Astrocyte of the spinal cord (primary cell): Measurements from ENCODE around the gene PSMA2.

Source experiments
- DNase-seq: peaks from one replicate; pipeline ENCODE4 v3.0.0; 2011; ENCODE audit warnings: low read depth, low spot score
- H3K4me3 ChIP-seq: 2 replicates; pipeline ENCODE4 v1.5.1; 2011; ENCODE audit warnings: low read depth, mild to moderate bottlenecking, low read length, moderate library complexity
- CTCF ChIP-seq: IDR thresholded peaks from 2 replicates; pipeline ENCODE4 v1.5.1; 2012; ENCODE audit warnings: low read depth, mild to moderate bottlenecking, low read length, inconsistent platforms
- in situ Hi-C: cut with HindIII; loops from 2 replicates; pipeline ENCODE4 v1.10.0; 2017; ENCODE audit warnings: low sequenced_read_pairs

The PSMA2 gene

GRCh38 chr7:42931447-42931833 is 534 bp downstream of the PSMA2 start:
- H3K4me3 ChIP-seq: peak overlapping the region; percentile 96
- TF ChIP-seq CTCF: no peak
- in situ Hi-C loops: no loop called here
- no peak for DNase-seq

DNA sequence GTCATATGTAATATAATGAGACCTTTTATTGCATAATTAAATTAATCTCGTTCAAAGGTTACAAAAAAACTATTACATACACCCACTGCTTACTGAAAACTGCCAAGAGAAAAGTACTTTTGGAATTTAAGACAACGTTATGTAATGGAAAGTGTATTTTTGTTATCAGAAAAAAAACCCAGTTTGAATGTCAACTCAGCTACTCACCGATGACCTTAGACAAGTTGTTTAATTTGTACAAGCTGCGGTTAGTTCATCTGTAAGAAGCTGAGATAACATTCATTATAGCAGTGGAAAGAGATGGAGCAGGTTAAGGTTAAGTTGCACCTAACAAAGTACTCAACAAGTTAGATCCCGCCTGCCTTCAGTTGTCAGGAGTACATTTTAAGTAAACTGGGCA is 1.1 kb downstream of the PSMA2 start:
- in situ Hi-C loops: no loop called here
- no peak for TF ChIP-seq CTCF
- DNase-seq: peak; percentile 5
- H3K4me3 ChIP-seq: peak overlapping the region; percentile 96

DNA sequence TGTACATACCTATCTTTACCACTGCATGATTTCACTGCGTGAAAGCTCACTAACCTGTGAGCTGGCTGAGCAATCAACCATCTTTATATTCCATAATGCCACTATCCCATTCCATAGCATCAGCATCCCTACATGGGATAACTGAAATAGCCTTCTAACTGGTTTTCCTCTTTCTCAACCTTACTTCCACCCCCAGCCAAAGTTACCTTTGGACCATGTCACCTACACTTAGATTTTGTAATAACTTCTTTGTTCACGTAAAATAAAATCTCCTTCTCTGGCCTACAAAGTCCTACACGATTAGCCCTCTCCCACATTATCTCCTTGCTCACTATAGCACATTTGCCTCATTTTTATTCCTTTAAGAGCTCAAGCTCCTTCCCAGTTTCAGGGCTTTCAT is 2.5 kb downstream of the PSMA2 start:
- in situ Hi-C loops: no loop called here
- no peak for DNase-seq
- no peak overlapping the region for H3K4me3 ChIP-seq
- no peak for TF ChIP-seq CTCF

DNA sequence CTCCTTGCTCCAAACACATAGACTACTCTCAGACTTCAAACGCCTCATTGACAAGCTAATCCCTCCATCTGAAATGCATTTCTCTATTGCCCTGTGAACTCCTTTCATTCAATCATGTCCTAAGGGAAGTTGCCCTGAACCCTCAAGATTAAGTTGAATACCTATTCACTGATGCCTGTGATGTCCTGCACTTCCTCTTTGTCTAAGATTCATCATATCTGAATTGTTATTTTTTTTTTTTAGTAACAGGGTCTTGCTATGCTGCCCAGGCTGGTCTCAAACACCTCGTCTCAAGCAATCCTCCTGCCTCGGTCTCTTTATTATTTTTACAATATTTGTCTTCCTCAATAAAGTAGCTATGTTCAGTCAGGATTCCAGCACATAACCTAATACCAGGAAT is 3.2 kb downstream of the PSMA2 start:
- no peak overlapping the region for H3K4me3 ChIP-seq
- in situ Hi-C loops: no loop called here
- no peak for DNase-seq

GRCh38 chr7:42926204-42926603 is 5.8 kb downstream of the PSMA2 start:
- TF ChIP-seq CTCF: no peak
- H3K4me3 ChIP-seq: no peak overlapping the region
- in situ Hi-C loops: no loop called here
- DNase-seq: no peak

More for the DNA sequence above, 3.2 kb downstream of the PSMA2 start:
- TF ChIP-seq CTCF: no peak

GRCh38 chr7:42925630-42926029 is 6.3 kb downstream of the PSMA2 start:
- in situ Hi-C loops: no loop called here
- no peak for DNase-seq
- no peak overlapping the region for H3K4me3 ChIP-seq
- TF ChIP-seq CTCF: no peak

- DNase-seq: no peak
- no peak overlapping the region for H3K4me3 ChIP-seq
- in situ Hi-C loops: no loop called here
- no peak for TF ChIP-seq CTCF
Measured at GRCh38 chr7:42924223-42924838, 7.6 kb downstream of the PSMA2 start.
